ENCODE results near the gene DDX42. TPM values are rescaled to one million over a fixed set of nuclear protein-coding genes. Genes with fewer than 3 reads are reported as not detected.

Gene DDX42, protein sequence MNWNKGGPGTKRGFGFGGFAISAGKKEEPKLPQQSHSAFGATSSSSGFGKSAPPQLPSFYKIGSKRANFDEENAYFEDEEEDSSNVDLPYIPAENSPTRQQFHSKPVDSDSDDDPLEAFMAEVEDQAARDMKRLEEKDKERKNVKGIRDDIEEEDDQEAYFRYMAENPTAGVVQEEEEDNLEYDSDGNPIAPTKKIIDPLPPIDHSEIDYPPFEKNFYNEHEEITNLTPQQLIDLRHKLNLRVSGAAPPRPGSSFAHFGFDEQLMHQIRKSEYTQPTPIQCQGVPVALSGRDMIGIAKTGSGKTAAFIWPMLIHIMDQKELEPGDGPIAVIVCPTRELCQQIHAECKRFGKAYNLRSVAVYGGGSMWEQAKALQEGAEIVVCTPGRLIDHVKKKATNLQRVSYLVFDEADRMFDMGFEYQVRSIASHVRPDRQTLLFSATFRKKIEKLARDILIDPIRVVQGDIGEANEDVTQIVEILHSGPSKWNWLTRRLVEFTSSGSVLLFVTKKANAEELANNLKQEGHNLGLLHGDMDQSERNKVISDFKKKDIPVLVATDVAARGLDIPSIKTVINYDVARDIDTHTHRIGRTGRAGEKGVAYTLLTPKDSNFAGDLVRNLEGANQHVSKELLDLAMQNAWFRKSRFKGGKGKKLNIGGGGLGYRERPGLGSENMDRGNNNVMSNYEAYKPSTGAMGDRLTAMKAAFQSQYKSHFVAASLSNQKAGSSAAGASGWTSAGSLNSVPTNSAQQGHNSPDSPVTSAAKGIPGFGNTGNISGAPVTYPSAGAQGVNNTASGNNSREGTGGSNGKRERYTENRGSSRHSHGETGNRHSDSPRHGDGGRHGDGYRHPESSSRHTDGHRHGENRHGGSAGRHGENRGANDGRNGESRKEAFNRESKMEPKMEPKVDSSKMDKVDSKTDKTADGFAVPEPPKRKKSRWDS
- total RNA-seq (ENCODE audit: low replicate concordance) = 124 and 148 TPM in 2 replicates
- long read RNA-seq, transcript DDX42-214 (1 exons, 2,244 nt) = major isoform, 13 of 47 reads
- long read RNA-seq, partial matches to known transcripts = 23 of 47 reads
- long read RNA-seq, other reads (novel, unspliced or antisense) = 5 of 47 reads

DNA sequence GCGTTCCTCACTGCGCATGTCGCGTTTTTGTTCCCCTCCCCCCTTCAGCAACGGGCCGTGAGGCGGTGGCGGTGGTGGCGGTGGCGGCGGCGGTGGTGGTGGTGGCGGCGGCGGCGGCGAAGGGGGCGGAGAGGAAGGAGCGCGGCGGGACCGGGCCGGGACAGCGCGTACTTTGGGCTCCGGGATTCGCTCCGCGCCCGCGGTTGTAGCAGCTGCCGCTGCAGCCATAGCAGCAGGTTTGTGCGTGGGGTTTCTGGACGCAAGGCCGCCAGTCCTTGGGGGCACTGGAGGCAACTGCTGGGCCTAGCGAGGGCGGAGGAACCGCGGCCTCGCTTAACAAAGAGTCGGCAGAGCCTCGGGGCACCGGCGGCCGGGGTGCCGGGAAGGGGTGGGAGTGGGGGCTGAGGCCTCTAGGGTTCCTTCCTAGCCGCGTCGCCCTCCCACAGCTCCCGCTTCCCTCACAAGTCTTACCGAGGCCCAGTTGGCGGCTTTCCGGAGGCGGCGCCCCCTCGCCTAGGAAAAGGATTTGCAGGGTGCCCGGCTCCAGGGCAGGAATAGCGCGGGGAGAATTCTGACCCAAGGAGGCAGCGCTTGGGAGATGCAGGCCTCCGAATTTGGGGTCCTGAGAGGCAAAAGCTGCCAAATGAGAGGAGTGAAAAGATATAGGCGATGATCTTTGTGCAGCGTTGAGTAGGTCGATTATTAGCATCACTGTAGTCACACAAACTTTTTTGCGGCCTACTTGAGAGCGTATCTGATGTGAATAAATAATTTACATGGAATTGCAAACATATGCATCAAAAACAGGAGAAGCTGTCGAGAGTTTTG, at the start of gene DDX42:
DDX42 (plus strand) TSS at position 30 of the 828 bp plus-strand sequence. CDS start 12,880 bp downstream, outside the sequence.
- H3K36me3 Mint-ChIP-seq = peaks cover 27% of the 10 kb centered on the region
- peaks cover 31% of the 10 kb centered on the region for H3K4me1 Mint-ChIP-seq (ENCODE audit: unreplicated experiment)
- H3K4me3 Mint-ChIP-seq = peak within 1 kb of the TSS; percentile 100
- TF ChIP-seq, protein P1, sequence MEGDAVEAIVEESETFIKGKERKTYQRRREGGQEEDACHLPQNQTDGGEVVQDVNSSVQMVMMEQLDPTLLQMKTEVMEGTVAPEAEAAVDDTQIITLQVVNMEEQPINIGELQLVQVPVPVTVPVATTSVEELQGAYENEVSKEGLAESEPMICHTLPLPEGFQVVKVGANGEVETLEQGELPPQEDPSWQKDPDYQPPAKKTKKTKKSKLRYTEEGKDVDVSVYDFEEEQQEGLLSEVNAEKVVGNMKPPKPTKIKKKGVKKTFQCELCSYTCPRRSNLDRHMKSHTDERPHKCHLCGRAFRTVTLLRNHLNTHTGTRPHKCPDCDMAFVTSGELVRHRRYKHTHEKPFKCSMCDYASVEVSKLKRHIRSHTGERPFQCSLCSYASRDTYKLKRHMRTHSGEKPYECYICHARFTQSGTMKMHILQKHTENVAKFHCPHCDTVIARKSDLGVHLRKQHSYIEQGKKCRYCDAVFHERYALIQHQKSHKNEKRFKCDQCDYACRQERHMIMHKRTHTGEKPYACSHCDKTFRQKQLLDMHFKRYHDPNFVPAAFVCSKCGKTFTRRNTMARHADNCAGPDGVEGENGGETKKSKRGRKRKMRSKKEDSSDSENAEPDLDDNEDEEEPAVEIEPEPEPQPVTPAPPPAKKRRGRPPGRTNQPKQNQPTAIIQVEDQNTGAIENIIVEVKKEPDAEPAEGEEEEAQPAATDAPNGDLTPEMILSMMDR (conservative IDR thresholded peaks at IDR 0.05) = peak; percentile 46
- H3K9me3 Mint-ChIP-seq = no peaks in the 10 kb centered on the region
- H3K27ac Mint-ChIP-seq = peak within 1 kb of the TSS; percentile 100
- H3K27me3 Mint-ChIP-seq = peaks cover 3% of the 10 kb centered on the region
- peak; percentile 93 for DNase-seq (ENCODE audit: extremely low spot score, unreplicated experiment)

DNA sequence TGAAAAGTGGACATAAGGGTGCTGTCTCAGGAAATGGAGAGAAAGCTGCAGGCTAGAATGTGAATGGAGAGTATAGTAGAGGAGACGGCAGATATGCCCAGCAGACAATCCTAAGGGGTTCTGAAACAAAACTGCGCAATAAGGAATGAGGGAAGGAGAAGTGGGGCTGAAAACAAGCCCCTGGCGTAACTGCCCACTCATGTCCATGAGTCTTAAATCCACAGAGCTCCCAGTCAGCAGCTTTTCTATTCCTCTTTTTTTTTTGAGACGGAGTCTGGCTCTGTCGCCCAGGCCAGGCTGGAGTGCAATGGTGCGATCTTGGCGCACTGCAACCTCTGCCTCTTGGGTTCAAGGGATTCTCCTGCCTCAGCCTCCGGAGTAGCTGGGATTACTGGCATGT, 38.3 kb upstream of the DDX42 start:
- Mint-ChIP-seq H3K27me3 (no peaks in the 10 kb centered on the region), H3K27ac (no peak overlapping the region), H3K36me3 (no peaks in the 10 kb centered on the region), H3K9me3 (no peaks in the 10 kb centered on the region), H3K4me1 (ENCODE audit: unreplicated experiment) (peaks cover 3% of the 10 kb centered on the region), H3K4me3 (no peak overlapping the region)
- TF ChIP-seq, protein P1 (conservative IDR thresholded peaks at IDR 0.05) = no peak
- DNase-seq (ENCODE audit: extremely low spot score, unreplicated experiment) = no peak

DNA sequence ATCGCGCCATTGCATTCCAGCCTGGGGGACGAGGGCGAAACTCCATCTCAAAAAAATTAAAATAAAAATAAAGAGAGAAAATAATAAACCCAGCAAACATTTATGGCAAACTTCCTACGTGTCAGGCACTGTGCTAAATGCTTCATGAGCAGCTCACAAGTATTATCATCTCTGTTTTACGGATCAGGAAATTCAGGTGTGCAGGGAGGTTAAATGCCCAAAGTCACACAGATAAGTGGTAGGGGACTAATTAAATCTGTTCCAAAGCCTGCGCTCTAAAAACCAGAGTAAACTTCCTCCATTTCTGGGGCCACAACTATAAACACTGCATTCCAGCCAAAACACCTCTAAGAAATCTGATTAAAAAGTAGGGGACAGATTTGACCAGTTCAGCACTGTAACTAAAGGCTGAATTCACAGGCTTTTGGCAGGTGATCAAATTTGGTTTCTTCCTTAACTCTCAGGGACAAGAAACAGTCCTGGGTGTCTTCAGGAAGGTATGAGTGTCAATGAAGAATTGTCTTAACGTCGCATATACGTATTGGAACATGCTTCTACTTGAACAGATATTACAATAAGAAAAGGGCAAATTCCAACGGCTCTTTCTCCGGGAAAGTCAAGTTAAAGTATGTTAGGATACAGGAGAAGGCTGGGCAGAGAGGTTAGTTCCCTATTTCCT, 33.4 kb upstream of the DDX42 start:
- no peak for DNase-seq (ENCODE audit: extremely low spot score, unreplicated experiment)
- Mint-ChIP-seq H3K27me3 (no peaks in the 10 kb centered on the region), H3K36me3 (peaks cover 2% of the 10 kb centered on the region), H3K4me3 (peak overlapping the region; percentile 94), H3K27ac (peak overlapping the region; percentile 95), H3K4me1 (ENCODE audit: unreplicated experiment) (peaks cover 4% of the 10 kb centered on the region), H3K9me3 (no peaks in the 10 kb centered on the region)
- TF ChIP-seq, protein P1 (conservative IDR thresholded peaks at IDR 0.05) = no peak

DNA sequence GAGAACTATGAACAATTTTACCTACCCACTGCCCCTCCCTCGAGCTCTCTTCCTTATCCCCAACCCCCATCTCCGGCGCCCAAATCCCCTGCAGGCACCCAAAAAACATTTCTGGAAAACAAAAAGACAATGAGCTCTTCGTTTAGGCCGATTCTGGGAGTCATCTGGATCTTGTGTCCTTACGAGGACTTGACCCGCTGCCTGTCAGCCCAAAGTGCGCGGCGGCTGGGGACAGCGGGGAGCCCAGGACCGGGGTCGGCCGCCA, 32.9 kb upstream of the DDX42 start:
- H3K4me1 Mint-ChIP-seq (ENCODE audit: unreplicated experiment) = peaks cover 4% of the 10 kb centered on the region
- H3K4me3 Mint-ChIP-seq = peak overlapping the region; percentile 94
- H3K36me3 Mint-ChIP-seq = peaks cover 6% of the 10 kb centered on the region

More for the DNA sequence above, 32.9 kb upstream of the DDX42 start:
- Mint-ChIP-seq H3K9me3 (no peaks in the 10 kb centered on the region), H3K27ac (peak overlapping the region; percentile 95), H3K27me3 (no peaks in the 10 kb centered on the region)
- no peak for DNase-seq (ENCODE audit: extremely low spot score, unreplicated experiment)
- TF ChIP-seq, protein P1 (conservative IDR thresholded peaks at IDR 0.05) = no peak
